Measurements from ENCODE around the gene EPHB2.

- TF ChIP-seq CTCF (conservative IDR thresholded peaks at IDR 0.05; ENCODE audit: low read length) (no peak), EZH2phosphoT487 (IDR thresholded peaks at IDR 0.05; ENCODE audit: borderline replicate concordance, low read depth, low read length) (no peak)
These were observed 16.5 kb upstream of the EPHB2 start for GRCh38 chr1:22694172-22694571.
